Measurements from ENCODE around the gene DNAJC10. TPM values are rescaled to one million over a fixed set of nuclear protein-coding genes. Genes with fewer than 3 reads are reported as not detected.
"Not testable (repeated sequence)": the region's sequence is repeated elsewhere in the genome, so short reads cannot be mapped to it uniquely, and the experiment has no call there.

The DNAJC10 gene
- total RNA-seq, 2 donors from 2014 or later: 90.5 to 92.7 TPM

- DNase-seq: no peak
- Histone ChIP-seq H3K9me3 (no peaks in the 10 kb centered on the region), H3K9ac (ENCODE audit: low read depth in 2 of 2, low read length in 2 of 2) (no peak overlapping the region), H3K4me1 (no peaks in the 10 kb centered on the region), H3K27ac (no peak overlapping the region), H3K4me3 (no peak overlapping the region), H3K27me3 (no peaks in the 10 kb centered on the region), H3K36me3 (no peaks in the 10 kb centered on the region)
- intact Hi-C loops (cut with DNase I): no loop called here
- no peak for TF ChIP-seq CTCF (IDR thresholded peaks at IDR 0.05)
These were observed 16.7 kb downstream of the DNAJC10 start for GRCh38 chr2:182732736-182733135.

GRCh38 chr2:182733572-182733971 is 17.5 kb downstream of the DNAJC10 start:
- Histone ChIP-seq H3K4me1 (no peaks in the 10 kb centered on the region), H3K27me3 (no peaks in the 10 kb centered on the region), H3K27ac (no peak overlapping the region), H3K9ac (ENCODE audit: low read depth in 2 of 2, low read length in 2 of 2) (no peak overlapping the region), H3K9me3 (no peaks in the 10 kb centered on the region), H3K4me3 (no peak overlapping the region), H3K36me3 (no peaks in the 10 kb centered on the region)
- intact Hi-C loops (cut with DNase I): no loop called here
- no peak for TF ChIP-seq CTCF (IDR thresholded peaks at IDR 0.05)
- DNase-seq: no peak

GRCh38 chr2:182736856-182737255 is 20.8 kb downstream of the DNAJC10 start:
- H3K27me3 ChIP-seq; H3K36me3 ChIP-seq; H3K9ac ChIP-seq (ENCODE audit: low read depth in 2 of 2, low read length in 2 of 2); DNase-seq; intact Hi-C loops (cut with DNase I); H3K4me1 ChIP-seq; H3K4me3 ChIP-seq; H3K9me3 ChIP-seq; H3K27ac ChIP-seq: not testable (repeated sequence)

GRCh38 chr2:182740701-182741100 is 24.6 kb downstream of the DNAJC10 start:
- no peaks in the 10 kb centered on the region for H3K27me3 ChIP-seq
- H3K36me3 ChIP-seq: no peaks in the 10 kb centered on the region
- TF ChIP-seq CTCF (IDR thresholded peaks at IDR 0.05): no peak
- H3K27ac ChIP-seq: no peak overlapping the region
- no peak overlapping the region for H3K9ac ChIP-seq (ENCODE audit: low read depth in 2 of 2, low read length in 2 of 2)
- H3K9me3 ChIP-seq: no peaks in the 10 kb centered on the region
- no peak overlapping the region for H3K4me3 ChIP-seq
- DNase-seq: no peak
- intact Hi-C loops (cut with DNase I): no loop called here
- no peaks in the 10 kb centered on the region for H3K4me1 ChIP-seq

- Histone ChIP-seq H3K9ac (ENCODE audit: low read depth in 2 of 2, low read length in 2 of 2) (no peak overlapping the region), H3K4me3 (no peak overlapping the region), H3K9me3 (no peaks in the 10 kb centered on the region), H3K27ac (no peak overlapping the region), H3K4me1 (no peaks in the 10 kb centered on the region), H3K36me3 (no peaks in the 10 kb centered on the region), H3K27me3 (no peaks in the 10 kb centered on the region)
- no peak for DNase-seq
- no peak for TF ChIP-seq CTCF (IDR thresholded peaks at IDR 0.05)
- intact Hi-C loops (cut with DNase I): no loop called here
These were observed 25.6 kb downstream of the DNAJC10 start for GRCh38 chr2:182741620-182742019.

- Histone ChIP-seq H3K4me3 (no peak overlapping the region), H3K36me3 (no peaks in the 10 kb centered on the region), H3K9me3 (no peaks in the 10 kb centered on the region), H3K4me1 (no peaks in the 10 kb centered on the region), H3K27me3 (no peaks in the 10 kb centered on the region), H3K9ac (ENCODE audit: low read depth in 2 of 2, low read length in 2 of 2) (no peak overlapping the region), H3K27ac (no peak overlapping the region)
- DNase-seq: no peak
- intact Hi-C loops (cut with DNase I): no loop called here
- TF ChIP-seq CTCF (IDR thresholded peaks at IDR 0.05): no peak
These were observed 28.4 kb downstream of the DNAJC10 start for GRCh38 chr2:182744490-182744889.

Measured in colonic mucosa (tissue), 4 donors.